Natural killer cell (primary cell): ENCODE data around the gene ITCH. TPM values are rescaled to one million over a fixed set of nuclear protein-coding genes. Genes with fewer than 3 reads are reported as not detected.

ENCODE experiments used
- ATAC-seq, 3 donors: fragments of 150-1000 bp in 2 of 3; fragments of 200-7000 bp in 1 of 3; cut with Tn5 transposase; 1 replicate in 1 of 3; 2 replicates in 2 of 3; pipeline ENCODE4 v1.10.0; 2021; ENCODE audit warnings: mild to moderate bottlenecking in 2 of 3, moderate library complexity in 2 of 3
- DNase-seq, 2 donors: peaks; one replicate each; pipeline versions ENCODE4 v3.0.0 to v3.0.0-alpha.2; 2013 to 2021; ENCODE audit warnings: mixed read lengths in 1 of 2
- H3K27ac ChIP-seq: one replicate; pipeline ENCODE4 v1.5.1; 2013; ENCODE audit warnings: mild to moderate bottlenecking, low read length
- H3K27me3 ChIP-seq: one replicate; pipeline ENCODE4 v1.6.1; 2013; ENCODE audit warnings: low read length; ENCODE audit not compliant: control insufficient read depth, insufficient read depth
- H3K36me3 ChIP-seq: one replicate; pipeline ENCODE4 v1.6.1; 2013; ENCODE audit warnings: low read length; ENCODE audit not compliant: control insufficient read depth, insufficient read depth
- H3K4me1 ChIP-seq: one replicate; pipeline ENCODE4 v1.6.1; 2013; ENCODE audit warnings: low read length; ENCODE audit not compliant: control insufficient read depth, insufficient read depth
- H3K4me3 ChIP-seq: one replicate; pipeline ENCODE4 v1.5.1; 2013; ENCODE audit warnings: low read length
- H3K9me3 ChIP-seq: one replicate; pipeline ENCODE4 v1.6.1; 2013; ENCODE audit warnings: low read length; ENCODE audit not compliant: control insufficient read depth, insufficient read depth
- H3K27ac Mint-ChIP-seq, 2 donors: one replicate each; pipeline ENCODE4 v1.8.0; 2022; ENCODE audit warnings: mild to moderate bottlenecking in 2 of 2, mixed read lengths in 2 of 2, moderate library complexity in 1 of 2
- H3K27me3 Mint-ChIP-seq, 2 donors: one replicate each; pipeline ENCODE4 v1.8.0; 2022; ENCODE audit warnings: low read depth in 2 of 2, mixed read lengths in 2 of 2
- H3K36me3 Mint-ChIP-seq: one replicate; pipeline ENCODE4 v1.8.0; 2022; ENCODE audit warnings: mixed read lengths
- H3K4me1 Mint-ChIP-seq, 2 donors: one replicate each; pipeline ENCODE4 v1.8.0; 2022; ENCODE audit warnings: mixed read lengths in 2 of 2
- H3K4me3 Mint-ChIP-seq: one replicate; pipeline ENCODE4 v1.8.0; 2022; ENCODE audit warnings: mild to moderate bottlenecking, moderate library complexity, mixed read lengths
- H3K9me3 Mint-ChIP-seq, 2 donors: one replicate each; pipeline ENCODE4 v1.8.0; 2022; ENCODE audit warnings: mixed read lengths in 2 of 2
- WGBS: methylation state at CpG from one replicate; pipeline ENCODE4 v1.1.7; 2013; ENCODE audit warnings: missing lambda C conversion rate; ENCODE audit not compliant: insufficient coverage; 5-methylcytosine and 5-hydroxymethylcytosine counted together
- intact Hi-C: fragments of 100-400 bp; cut with micrococcal nuclease; formaldehyde crosslinking; loops from one replicate; pipeline ENCODE4 v1.14.2; 2022
- total RNA-seq, 4 donors: library from RNA; stranded (reverse); fragments of 120-200 nt in 1 of 4; gene quantifications; one replicate each; pipeline versions ENCODE4 v1.2.3 to v1.2.4, GENCODE V29; 2013 to 2022
- TF ChIP-seq, protein P1 (sequence below): fragments of 200-600 bp; IDR thresholded peaks from one replicate; pipeline ENCODE4 v1.8.0; 2022; ENCODE audit warnings: antibody characterized with exemption

ITCH gene
- total RNA-seq, 3 donors from 2014 or later (not counting 1 experiment from before 2014, with no cell fraction given), result 157 to 182 (median 163) TPM

DNA sequence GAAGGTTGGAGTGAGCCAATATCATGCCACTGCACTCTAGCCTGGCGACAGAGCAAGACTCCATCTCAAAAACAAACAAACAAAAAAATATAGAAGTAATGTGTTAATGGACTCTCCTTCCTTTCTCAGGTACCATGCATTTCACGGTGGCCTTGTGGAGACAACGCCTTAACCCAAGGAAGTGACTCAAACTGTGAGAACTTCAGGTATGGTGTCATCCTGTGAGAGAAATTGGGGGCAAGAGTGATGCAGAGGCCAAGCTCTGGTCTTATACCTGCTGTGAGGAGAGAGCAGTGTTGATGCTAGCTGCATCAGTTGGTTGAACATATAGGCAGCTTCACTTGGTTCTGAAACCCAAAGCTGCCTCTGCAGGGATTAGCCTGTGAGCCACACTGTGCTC, 6.2 kb downstream of the ITCH start:
- peaks cover 30% of the 10 kb centered on the region for H3K36me3 ChIP-seq
- Mint-ChIP-seq H3K27me3 (no peaks in the 10 kb centered on the region), H3K9me3 (no peaks in the 10 kb centered on the region), H3K4me1 (peaks cover 53 to 57% of the 10 kb centered on the region in 2 donors), H3K36me3 (no peaks in the 10 kb centered on the region), H3K27ac (peak overlapping the region; percentile 85 to 98), H3K4me3 (peak overlapping the region; percentile 83)
- intact Hi-C loops, result loop anchor here (5.0 kb wide), 2 partner anchors 38 to 67 kb away; partner anchors contain the start of gene AHCY
- peak overlapping the region; percentile 69 for H3K27ac ChIP-seq
- H3K4me3 ChIP-seq, result no peak overlapping the region
- ATAC-seq (peak; percentile 66 to 74 (median 67)), DNase-seq (peak; percentile 40 to 56)
- no peaks in the 10 kb centered on the region for H3K27me3 ChIP-seq
- H3K9me3 ChIP-seq, result no peaks in the 10 kb centered on the region
- H3K4me1 ChIP-seq, result peaks cover 60% of the 10 kb centered on the region
- WGBS, result 23% methylated on average over 2 of the region's 3 CpGs
- TF ChIP-seq, protein P1, sequence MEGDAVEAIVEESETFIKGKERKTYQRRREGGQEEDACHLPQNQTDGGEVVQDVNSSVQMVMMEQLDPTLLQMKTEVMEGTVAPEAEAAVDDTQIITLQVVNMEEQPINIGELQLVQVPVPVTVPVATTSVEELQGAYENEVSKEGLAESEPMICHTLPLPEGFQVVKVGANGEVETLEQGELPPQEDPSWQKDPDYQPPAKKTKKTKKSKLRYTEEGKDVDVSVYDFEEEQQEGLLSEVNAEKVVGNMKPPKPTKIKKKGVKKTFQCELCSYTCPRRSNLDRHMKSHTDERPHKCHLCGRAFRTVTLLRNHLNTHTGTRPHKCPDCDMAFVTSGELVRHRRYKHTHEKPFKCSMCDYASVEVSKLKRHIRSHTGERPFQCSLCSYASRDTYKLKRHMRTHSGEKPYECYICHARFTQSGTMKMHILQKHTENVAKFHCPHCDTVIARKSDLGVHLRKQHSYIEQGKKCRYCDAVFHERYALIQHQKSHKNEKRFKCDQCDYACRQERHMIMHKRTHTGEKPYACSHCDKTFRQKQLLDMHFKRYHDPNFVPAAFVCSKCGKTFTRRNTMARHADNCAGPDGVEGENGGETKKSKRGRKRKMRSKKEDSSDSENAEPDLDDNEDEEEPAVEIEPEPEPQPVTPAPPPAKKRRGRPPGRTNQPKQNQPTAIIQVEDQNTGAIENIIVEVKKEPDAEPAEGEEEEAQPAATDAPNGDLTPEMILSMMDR, result no peak

- Mint-ChIP-seq H3K27me3 (no peaks in the 10 kb centered on the region), H3K27ac (peak overlapping the region; percentile 85 to 98), H3K9me3 (no peaks in the 10 kb centered on the region), H3K4me1 (peaks cover 58 to 61% of the 10 kb centered on the region in 2 donors), H3K4me3 (no peak overlapping the region), H3K36me3 (no peaks in the 10 kb centered on the region)
- Histone ChIP-seq H3K27me3 (no peaks in the 10 kb centered on the region), H3K4me1 (peaks cover 57% of the 10 kb centered on the region), H3K36me3 (peaks cover 32% of the 10 kb centered on the region), H3K27ac (peak overlapping the region; percentile 69), H3K4me3 (no peak overlapping the region), H3K9me3 (no peaks in the 10 kb centered on the region)
- 98% methylated on average over 4 of the region's 6 CpGs for WGBS
- no peak for DNase-seq
- no peak for ATAC-seq
- TF ChIP-seq, protein P1, result no peak
- intact Hi-C loops, result no loop called here
Measured at GRCh38 chr20:34370062-34370461, 7.0 kb downstream of the ITCH start.

- TF ChIP-seq, protein P1, result no peak
- Mint-ChIP-seq H3K4me3 (no peak overlapping the region), H3K36me3 (no peaks in the 10 kb centered on the region), H3K27me3 (no peaks in the 10 kb centered on the region), H3K9me3 (no peaks in the 10 kb centered on the region), H3K27ac (peak overlapping the region; percentile 76 to 83), H3K4me1 (peaks cover 54 to 59% of the 10 kb centered on the region in 2 donors)
- WGBS, result 94% methylated on average over 3 of the region's 4 CpGs
- H3K4me3 ChIP-seq, result no peak overlapping the region
- no peaks in the 10 kb centered on the region for H3K27me3 ChIP-seq
- no peaks in the 10 kb centered on the region for H3K9me3 ChIP-seq
- ATAC-seq (no peak), DNase-seq (no peak)
- H3K36me3 ChIP-seq, result peaks cover 38% of the 10 kb centered on the region
- H3K27ac ChIP-seq, result no peak overlapping the region
- peaks cover 51% of the 10 kb centered on the region for H3K4me1 ChIP-seq
- intact Hi-C loops, result no loop called here
Measured at GRCh38 chr20:34373445-34373844, 10.4 kb downstream of the ITCH start.

DNA sequence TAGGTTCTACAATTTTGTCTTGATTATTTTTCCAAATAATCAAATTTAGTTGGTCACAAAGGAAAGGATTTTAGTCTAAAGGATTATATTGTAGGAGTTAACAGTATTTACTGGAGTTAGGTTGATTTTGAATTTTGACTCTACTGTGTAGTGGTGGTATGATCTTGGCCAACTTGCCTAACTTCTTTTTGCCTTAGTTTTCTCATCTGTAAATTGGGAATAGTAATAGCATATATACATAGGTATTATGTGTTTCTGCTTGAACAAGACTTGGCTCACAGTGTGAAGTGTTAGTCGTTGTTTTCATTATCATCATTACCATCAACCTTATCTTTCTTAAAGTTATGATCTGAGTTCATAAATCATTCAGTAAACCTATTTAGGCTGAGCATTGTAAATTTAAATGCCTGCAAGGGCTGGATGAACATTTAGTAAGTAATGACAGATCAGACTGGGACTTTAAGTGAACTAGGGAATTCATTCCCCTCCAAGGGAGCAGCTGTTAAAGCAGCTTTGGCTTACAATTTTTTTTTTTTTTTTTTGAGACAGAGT, 11.2 kb downstream of the ITCH start:
- Mint-ChIP-seq H3K4me1 (peaks cover 54 to 59% of the 10 kb centered on the region in 2 donors), H3K4me3 (peak overlapping the region; percentile 35), H3K9me3 (no peaks in the 10 kb centered on the region), H3K27ac (peak overlapping the region; percentile 76 to 83), H3K36me3 (no peaks in the 10 kb centered on the region), H3K27me3 (no peaks in the 10 kb centered on the region)
- no peaks in the 10 kb centered on the region for H3K9me3 ChIP-seq
- no peak for ATAC-seq
- H3K27ac ChIP-seq, result no peak overlapping the region
- H3K4me3 ChIP-seq, result no peak overlapping the region
- TF ChIP-seq, protein P1, result no peak
- DNase-seq, result no peak
- WGBS, result no CpG with 5 or more reads among the region's 1 CpG
- intact Hi-C loops, result no loop called here
- peaks cover 38% of the 10 kb centered on the region for H3K36me3 ChIP-seq
- no peaks in the 10 kb centered on the region for H3K27me3 ChIP-seq
- peaks cover 43% of the 10 kb centered on the region for H3K4me1 ChIP-seq
